ENCODE data around the gene USP11.

The USP11 gene

DNA sequence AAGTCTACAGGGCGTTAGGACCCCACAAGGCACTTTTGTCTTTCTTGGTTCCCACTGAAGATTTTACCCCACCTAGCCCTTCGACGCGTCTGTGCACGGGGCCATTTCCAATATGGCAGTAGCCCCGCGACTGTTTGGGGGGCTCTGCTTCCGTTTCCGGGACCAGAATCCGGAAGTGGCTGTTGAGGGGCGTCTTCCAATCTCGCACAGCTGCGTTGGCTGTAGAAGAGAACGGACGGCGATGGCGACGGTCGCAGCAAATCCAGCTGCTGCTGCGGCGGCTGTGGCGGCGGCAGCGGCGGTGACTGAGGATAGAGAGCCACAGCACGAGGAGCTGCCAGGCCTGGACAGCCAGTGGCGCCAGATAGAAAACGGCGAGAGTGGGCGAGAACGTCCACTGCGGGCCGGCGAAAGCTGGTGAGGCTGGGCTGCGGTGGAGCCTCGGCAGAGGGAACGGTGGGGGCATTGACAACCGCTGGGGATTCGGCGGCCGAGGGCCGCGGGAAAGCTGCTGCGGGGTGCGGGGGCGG is at the start of gene USP11:
Gene USP11 (plus strand): TSS at position 207 of the 530 bp plus-strand sequence. CDS start 35 bp downstream, at position 242.
- peak; percentile 58 for DNase-seq

DNA sequence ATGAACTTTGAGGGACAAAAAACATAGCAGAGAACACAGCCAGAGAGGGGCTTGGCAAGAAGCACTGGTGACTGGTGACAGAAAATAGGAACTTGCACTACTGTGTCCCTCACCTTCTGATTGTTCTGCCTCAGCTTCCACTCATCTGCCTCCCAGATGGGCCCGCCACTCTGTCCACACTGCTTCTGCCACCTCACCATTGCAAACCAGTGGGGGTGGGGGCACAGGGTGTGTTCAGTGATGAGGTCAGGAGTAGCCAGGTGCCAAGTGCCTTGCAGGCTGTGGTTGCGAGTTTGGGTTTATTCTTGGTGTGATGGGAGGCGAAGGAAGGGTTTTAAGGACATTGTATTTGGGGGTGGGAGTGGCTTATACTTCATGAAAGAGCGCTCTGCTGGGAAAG is 48.3 kb upstream of the USP11 start:
- no peak for DNase-seq

DNA sequence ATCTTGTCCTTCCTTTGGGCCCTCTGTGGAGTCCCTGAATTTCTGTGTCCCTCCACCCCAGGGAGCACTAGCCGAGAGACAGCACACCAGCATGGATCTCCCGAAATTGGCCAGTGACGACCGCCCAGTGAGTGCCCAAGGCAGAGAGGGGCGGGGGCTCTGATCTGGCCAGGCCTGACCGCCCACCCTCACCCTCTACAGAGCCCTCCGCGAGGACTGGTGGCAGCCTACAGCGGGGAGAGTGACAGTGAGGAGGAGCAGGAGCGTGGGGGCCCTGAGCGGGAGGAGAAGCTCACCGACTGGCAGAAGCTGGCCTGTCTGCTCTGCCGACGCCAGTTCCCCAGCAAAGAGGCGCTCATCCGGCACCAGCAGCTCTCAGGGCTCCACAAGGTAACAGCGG is 47.6 kb upstream of the USP11 start:
- DNase-seq = no peak

DNA sequence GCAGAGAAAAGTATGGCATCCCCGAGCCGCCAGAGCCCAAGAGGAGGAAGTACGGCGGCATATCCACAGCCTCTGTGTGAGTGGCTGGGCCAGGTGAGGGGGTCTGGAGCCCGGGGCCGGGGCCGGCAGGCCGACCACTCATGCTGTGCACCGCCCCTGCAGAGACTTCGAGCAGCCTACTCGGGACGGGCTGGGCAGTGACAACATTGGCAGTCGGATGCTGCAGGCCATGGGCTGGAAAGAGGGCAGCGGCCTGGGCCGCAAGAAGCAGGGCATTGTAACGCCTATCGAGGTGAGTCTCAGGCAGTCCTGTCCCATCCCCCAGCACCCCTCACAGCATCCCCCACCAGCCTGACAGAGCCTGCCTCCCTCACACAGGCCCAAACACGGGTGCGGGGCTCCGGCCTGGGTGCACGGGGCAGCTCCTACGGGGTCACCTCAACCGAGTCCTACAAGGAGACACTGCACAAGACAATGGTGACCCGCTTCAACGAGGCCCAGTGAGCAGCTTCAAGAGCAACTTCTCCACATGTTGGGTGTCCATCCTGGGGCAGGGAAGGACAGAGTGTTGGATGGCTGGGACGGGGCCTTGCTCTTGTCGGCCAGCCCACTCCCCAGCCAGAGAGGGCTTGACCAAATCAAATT is 46.6 kb upstream of the USP11 start:
- no peak for DNase-seq

DNA sequence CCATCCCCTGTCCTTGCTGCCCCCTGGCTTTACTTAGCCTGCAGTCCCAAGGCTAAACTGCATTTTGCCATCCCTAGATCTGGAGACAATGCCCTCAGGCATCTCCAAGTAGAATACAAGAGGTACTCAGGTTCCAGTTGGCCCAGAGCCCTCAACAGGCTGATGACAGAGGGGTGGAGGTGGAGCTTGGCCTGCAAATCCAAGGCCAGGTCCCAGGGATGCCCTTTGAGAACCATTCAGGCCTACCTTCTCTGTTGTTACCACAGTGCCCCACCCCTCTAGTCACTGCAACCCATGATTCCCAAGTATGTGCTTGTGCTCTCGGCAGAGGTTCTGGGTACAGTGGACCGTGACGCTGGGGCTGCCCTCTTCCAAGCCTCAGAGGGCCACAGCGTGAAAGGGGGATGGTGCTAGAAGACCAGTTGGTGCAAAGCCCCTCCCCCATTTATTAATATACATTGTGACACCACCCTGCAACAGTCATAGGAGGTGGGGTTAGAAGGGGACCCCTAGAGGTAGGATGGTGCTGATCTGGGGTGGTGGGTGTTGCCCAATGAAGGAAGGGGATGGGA is 45.6 kb upstream of the USP11 start:
- no peak for DNase-seq

DNA sequence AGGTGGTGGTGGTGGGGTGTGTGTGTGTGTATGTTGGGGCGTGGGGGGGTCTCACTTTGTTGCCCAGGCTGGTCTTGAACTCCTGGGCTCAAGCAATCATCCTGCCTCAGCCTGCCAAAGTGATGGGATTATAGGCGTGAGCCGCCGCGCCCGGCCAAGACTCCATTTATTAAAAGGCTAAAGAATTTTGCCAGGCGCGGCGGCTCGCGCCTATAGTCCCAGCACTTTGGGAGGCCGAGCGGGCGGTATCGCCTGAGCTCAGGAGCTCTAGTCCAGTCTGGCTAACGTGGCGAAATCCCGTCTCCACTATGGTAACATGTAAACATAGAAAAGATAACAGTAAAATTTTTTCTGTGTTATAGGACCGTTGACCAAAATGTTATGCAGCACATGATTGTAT is 42.9 kb upstream of the USP11 start:
- no peak for DNase-seq

DNA sequence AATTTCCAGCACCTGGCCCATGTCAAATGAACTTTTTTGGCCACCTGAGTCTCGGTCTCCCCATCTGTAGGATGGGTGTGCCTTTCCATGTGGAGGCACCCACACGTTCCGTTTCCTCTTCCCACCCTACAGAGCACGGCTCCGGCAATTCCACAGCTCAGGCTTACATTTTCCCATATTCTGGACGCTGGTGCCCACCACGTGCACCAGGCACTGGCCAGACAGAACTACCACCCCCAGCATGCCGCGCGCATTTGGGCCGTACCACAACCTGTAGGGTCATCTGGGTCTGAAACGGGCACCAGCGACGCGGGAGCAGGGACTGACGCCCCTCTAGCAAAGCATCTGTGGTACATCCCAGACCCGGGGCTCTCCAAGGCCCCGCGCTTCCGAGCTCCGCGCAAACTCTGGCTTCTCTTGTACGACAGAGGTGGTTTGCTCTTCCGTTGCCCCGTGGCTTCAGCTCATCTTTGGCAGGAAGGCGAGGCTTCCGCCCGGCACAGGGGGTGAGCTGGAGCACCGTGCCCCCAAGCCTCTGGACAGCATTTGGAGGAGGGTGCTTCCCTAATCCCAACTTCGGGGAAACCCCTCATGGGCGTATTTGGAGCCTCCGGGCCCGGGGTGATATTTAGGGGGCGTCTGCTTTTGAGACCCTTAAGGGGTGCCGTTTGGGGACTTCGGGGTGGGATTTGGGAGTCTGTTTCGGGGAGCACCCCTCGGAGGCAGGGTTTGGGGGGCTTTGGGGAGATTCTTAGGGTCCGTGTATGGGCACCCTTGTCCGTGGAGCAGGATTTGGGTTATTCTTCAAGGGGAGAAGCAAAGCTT is 42.2 kb upstream of the USP11 start:
- peak; percentile 90 for DNase-seq

DNA sequence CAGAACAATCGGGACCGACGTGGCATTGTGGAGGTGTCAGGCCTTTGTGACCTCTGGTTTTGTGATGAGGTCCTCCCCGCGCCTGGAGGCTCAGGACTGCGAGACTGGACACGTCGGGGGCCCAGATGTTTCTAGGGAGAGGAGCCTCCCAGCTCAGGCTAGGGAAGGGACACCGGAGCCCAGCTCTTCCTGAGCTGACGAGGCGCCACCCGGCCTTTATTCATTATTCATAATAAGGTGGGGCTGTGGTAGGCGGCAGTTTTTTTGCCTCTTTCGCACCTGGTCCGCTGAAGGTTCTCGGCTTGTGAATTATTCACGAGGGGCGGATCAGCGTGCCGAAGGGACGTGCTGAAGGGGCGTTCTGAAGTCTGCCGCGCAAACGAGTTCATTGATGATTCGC is 41.5 kb upstream of the USP11 start:
- peak; percentile 12 for DNase-seq

DNA sequence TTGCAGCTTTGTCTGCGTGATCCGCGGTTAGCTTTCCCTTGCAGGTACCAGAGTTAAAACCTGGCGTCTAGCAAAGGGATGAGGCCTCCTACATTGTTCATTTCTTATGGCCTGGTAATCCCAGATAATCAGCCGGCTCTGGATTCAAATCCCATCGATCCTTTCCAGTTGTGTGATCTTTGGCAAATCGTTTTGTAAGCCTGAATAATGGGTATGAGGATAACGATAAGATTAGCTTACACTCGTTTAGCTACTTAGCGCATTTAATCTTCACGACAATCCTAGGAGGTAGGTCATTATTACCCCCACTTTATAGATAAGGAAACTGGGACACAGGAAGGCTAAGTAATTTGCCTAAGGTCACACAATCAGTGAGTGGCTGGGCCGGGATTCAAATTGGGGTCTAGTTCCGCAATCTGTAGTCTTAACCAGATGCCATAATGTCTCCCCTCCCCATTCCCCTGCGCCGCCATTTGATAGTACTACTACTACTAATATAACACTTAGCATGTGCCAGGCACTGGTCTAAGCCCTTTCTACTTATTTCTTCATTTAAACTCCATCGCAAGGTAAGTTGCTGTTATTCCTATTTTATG is 40.9 kb upstream of the USP11 start:
- no peak for DNase-seq

DNA sequence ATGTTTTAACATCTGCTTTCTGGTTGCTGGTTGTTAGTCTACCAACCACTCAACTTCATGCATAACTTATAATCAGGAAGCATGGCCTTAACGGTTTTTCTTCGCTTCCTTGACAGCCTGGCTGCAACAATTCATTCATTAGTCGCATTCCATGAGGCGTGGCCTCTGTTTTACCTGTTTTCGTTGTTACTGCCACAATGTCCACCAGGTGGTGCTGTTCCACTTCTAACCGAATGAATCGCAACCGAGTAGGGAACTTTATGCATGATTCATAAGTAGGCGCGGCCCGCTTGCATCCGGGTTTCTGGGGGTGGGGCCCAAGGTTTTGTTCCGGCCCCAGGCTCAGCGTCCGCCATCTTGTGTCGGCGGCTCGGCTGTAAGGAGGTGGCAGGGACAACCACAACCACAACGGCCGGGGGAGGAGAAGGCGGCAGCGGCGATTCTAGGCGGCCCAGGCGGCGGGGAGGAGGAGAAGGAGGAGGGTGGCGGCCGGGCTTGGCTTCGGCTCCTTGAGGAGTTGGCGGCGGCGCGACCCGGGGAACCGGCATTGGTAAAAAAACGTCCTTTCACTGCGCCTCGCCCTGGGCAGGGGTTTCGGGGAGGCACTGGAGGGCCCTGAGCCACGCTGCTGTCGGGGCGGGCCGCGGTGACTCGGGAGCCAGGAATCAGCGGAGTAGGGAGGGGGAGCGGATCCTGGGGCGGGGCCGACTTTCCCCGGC is 39.2 kb upstream of the USP11 start, which contains the start of gene UBA1:
Gene UBA1 (plus strand): TSS at position 355 of the 719 bp plus-strand sequence. CDS start 4,974 bp downstream, outside the sequence.
- DNase-seq = peak; percentile 91

DNA sequence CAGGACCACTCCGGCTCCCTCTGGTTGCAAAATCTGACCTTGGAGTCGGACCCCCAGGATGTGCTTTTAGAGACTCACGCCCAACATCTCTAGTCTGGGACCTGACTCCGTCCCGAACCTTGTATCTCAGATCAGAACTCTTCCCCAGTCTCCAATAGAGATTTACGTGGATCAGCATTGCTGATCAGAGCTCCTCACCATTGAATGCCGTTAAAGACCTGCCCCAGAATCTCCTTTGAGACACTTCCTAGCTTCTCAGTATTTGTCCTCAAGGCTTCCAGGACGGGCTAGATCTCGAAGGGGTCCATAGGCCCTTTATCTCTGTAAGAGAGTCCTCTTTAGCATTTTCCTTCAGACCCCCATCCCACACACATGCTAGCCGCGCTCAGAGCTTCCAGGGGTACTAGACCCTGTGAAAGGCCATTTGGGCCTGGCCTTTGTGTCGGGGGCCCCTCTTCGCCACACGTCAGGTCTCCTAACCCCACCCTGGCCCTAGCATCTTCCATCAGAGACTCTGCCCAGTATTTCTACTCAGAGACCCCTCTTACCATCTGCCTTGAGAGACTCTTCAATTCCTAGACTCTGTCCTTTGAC is 38.5 kb upstream of the USP11 start:
- no peak for DNase-seq

DNA sequence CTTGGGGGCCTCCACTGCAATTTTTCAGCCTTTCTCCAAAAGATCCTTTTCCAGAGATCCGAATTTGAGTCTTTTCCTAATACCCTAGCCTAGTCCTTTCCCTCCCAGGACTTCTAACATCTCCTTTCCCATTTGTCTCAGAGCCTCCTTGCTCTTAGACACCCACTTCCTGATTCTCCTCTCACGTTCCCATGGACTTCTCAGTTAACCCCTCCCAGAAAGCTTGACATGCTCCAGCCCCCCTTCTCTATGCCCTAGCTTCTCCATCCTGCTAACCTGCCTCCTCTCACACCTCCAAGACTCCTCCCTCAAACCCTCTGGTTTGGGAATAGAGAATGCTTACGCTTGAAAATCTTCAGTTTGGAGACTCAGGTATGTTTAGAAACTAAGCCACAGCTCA is 36.7 kb upstream of the USP11 start:
- DNase-seq = no peak

DNA sequence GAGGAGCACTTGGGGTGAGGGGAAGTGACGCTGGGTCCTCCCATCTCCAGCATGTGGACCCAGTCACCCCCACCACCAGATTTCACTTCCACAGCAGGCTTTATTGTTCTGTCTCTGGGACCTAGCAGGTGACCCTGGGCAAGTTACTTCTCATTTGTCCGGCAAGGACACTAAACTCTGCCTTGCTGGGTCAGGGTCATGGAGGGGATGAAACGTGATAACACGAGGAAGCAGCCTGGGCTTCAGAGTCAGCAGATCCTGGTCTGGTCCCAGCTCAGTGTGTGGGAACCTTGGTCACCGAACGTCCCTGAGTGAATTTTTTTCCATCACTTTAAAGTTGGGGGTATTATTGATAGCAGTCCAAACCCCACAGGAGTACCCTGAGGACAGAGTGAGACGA is 35.3 kb upstream of the USP11 start:
- no peak for DNase-seq

DNA sequence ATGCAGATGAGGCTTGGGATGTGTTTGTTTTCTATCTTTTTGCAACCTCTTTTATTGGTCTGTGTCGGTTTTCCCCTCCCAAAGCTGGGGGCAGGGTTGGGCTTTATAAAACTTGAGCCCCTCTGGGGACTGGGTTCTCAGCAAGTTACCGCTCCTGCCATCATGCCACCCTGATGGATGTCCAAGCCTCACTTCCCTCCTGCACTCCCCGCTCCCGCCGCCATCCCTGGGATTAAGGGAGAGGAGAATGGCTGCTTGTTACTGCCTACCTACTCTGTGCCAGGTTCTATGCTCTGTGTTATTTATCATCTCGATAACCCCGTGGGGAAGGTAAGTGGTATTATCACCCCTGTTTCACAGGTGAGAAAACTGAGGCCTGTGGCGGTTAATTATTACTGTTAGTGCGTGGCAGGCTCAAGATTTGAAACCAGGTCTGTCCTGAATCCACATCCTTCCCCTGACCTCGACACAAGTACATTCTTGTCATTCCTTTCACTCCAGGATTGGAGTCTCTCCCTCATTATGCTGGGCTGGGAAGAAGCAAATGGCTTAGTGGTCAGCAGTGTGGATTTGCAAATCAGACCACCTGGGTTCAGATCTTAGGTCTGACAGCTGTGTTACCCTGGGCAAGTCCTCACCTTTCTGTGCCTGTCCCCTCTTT is 34.7 kb upstream of the USP11 start:
- DNase-seq = peak; percentile 31

DNA sequence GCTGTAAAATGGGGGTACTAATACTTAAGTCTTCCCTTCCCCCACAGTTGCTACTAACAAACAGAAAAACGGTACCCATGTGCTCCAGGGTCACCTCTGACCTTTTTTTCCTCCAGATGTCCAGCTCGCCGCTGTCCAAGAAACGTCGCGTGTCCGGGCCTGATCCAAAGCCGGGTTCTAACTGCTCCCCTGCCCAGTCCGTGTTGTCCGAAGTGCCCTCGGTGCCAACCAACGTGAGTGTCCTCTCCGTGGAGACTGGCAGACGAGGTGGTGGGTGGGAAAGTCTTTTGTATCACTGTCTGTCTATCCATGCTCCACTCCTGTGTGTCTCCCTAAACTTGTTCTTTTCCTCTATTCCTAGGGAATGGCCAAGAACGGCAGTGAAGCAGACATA is 34.1 kb upstream of the USP11 start:
- DNase-seq = no peak

DNA sequence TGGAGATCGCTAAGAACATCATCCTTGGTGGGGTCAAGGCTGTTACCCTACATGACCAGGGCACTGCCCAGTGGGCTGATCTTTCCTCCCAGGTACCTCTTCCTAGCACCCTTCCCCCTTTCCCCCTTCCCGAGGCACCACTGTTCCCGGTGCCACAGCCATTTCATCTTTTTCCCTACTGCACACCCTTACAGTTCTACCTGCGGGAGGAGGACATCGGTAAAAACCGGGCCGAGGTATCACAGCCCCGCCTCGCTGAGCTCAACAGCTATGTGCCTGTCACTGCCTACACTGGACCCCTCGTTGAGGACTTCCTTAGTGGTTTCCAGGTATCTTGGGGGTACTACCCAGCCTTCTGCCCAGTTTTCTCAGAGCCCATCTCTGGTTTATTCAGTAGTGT is 33.5 kb upstream of the USP11 start:
- DNase-seq = no peak

DNA sequence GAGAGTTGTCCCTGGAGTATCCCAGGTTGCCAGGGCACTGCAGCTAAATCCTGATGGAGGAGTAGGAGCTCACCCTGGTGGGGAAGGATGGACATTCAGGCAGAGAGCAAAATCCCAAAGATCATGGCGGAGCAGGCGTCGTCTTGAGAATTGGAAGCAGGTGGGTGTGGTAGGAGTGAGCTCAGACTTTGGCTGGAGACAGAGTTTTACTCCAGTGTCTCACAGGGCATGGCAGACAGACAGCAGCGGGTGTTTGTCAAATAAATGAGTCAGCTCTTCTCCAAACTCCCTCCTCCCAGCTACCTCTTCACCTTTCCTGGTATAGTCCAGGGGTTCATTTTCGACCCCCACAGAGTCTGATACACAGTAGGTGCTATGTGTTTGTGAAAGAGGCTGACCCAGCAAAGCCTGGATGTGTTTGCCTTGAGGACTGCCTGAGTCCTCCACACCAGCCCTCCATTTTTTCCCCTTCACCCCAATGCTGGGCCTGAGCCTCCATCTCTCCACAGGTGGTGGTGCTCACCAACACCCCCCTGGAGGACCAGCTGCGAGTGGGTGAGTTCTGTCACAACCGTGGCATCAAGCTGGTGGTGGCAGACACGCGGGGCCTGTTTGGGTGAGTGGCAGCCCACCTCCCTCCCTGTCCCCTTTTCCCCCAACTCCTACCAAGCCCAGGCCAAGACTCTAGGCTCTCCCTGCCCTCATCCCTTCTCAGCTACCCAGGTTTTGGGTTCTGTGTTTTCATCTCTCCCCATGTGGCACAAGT is 32.2 kb upstream of the USP11 start:
- DNase-seq = peak; percentile 9

DNA sequence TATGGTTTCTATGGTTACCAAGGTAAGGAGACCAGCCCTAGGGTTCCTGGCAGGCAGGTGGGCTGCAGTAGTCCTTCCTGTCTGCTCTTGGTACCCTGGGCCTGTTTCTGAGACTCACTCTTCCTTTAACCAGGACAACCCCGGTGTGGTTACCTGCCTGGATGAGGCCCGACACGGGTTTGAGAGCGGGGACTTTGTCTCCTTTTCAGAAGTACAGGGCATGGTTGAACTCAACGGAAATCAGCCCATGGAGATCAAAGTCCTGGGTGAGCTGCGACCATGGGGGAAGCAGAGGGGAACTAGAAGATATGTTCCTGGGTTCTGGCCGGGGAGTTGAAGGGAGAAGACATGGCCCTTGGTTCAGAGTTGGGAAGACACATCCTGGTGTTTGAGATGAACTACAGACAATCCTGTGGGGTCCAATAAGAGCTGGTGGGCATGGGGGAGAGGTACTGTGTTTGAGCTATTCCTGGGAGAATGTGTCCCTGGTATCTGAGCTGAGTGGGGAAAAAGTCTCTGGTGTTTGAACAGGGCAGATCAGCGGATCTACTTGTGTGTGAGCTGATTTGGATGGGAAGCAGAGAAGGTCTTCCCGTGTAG is 31.4 kb upstream of the USP11 start:
- DNase-seq = no peak

DNA sequence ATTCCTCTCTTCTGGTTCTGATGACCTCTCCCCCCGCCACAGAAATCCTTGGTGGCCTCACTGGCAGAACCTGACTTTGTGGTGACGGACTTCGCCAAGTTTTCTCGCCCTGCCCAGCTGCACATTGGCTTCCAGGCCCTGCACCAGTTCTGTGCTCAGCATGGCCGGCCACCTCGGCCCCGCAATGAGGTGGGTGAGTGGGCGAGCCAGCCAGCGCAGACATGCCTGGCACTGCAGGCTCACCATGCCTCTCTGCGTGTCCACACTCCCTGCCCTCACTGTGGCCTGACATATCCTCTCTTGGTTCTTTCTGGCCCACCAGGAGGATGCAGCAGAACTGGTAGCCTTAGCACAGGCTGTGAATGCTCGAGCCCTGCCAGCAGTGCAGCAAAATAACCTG is 30.5 kb upstream of the USP11 start:
- no peak for DNase-seq

DNA sequence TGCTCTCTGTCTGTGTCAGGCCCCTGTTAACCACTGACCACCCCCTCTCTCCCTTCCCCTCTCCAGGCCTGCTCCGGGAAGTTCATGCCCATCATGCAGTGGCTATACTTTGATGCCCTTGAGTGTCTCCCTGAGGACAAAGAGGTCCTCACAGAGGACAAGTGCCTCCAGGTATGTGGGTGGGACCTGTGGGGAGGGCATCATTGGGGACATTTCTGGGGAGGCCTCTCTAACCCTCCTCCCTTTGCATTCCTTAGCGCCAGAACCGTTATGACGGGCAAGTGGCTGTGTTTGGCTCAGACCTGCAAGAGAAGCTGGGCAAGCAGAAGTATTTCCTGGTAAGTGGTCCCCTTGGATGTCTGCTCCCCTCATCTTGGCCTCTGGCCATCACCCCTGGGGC is 29.9 kb upstream of the USP11 start:
- DNase-seq = no peak

DNA sequence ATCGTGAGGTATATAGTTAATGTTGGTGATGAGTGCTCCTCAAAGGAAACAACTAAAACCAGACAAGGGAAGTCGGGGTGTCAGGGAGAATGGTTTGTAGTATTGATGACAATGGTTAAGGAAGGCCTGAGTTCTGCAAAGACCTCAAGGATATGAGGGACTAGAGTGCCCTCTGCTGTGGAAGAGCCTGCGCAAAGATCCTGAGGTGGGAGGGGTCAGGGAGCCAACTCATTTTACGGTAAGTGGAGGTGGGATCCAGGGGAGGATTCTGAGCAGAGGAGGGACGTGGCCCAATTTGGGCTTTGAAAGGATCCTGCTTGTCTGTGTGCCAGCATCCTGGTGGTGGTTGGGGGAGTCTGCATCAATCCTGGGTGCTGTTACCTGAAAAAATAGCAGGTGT is 27.8 kb upstream of the USP11 start:
- no peak for DNase-seq

Measured in EL (cell line).